HG02852 (cell line): Measurements from ENCODE around the gene IVNS1ABP.

ENCODE experiments used
- ATAC-seq: cut with Tn5 transposase; IDR thresholded peaks from one replicate; pipeline ENCODE4 v1.9.1; 2021; ENCODE audit warnings: mild to moderate bottlenecking, moderate library complexity; ENCODE audit not compliant: unreplicated experiment

Gene IVNS1ABP

GRCh38 chr1:185317034-185317885, at the start of gene IVNS1ABP:
IVNS1ABP (minus strand) TSS chr1:185317243; CDS start chr1:185309493, 7,750 bp downstream.
- ATAC-seq = peak; percentile 71

- ATAC-seq = no peak
Measured at GRCh38 chr1:185365951-185366350, 48.9 kb upstream of the IVNS1ABP start.

- peak; percentile 54 for ATAC-seq
Measured at GRCh38 chr1:185364528-185364927, 47.5 kb upstream of the IVNS1ABP start.

- no peak for ATAC-seq
Measured at GRCh38 chr1:185363205-185363604, 46.2 kb upstream of the IVNS1ABP start.

- ATAC-seq = no peak
Measured at GRCh38 chr1:185360714-185361113, 43.7 kb upstream of the IVNS1ABP start.

- no peak for ATAC-seq
Measured at GRCh38 chr1:185358957-185359356, 41.9 kb upstream of the IVNS1ABP start.

GRCh38 chr1:185355947-185356346, 38.9 kb upstream of the IVNS1ABP start:
- ATAC-seq = no peak

GRCh38 chr1:185353124-185353523, 36.1 kb upstream of the IVNS1ABP start:
- no peak for ATAC-seq

GRCh38 chr1:185351734-185352466, 34.9 kb upstream of the IVNS1ABP start:
- no peak for ATAC-seq

GRCh38 chr1:185350027-185350442, 33.0 kb upstream of the IVNS1ABP start:
- no peak for ATAC-seq

GRCh38 chr1:185349556-185349955, 32.5 kb upstream of the IVNS1ABP start:
- no peak for ATAC-seq

- no peak for ATAC-seq
Measured at GRCh38 chr1:185348985-185349384, 31.9 kb upstream of the IVNS1ABP start.

- ATAC-seq = no peak
Measured at GRCh38 chr1:185348296-185348695, 31.3 kb upstream of the IVNS1ABP start.

- ATAC-seq = no peak
Measured at GRCh38 chr1:185345913-185346720, 29.1 kb upstream of the IVNS1ABP start.

GRCh38 chr1:185343306-185343705, 26.3 kb upstream of the IVNS1ABP start:
- ATAC-seq = no peak

GRCh38 chr1:185342672-185343259, 25.7 kb upstream of the IVNS1ABP start:
- ATAC-seq = no peak

- ATAC-seq = no peak
Measured at GRCh38 chr1:185342017-185342416, 25.0 kb upstream of the IVNS1ABP start.

GRCh38 chr1:185341196-185341781, 24.2 kb upstream of the IVNS1ABP start:
- ATAC-seq = no peak

GRCh38 chr1:185338719-185339622, 21.9 kb upstream of the IVNS1ABP start:
- peak; percentile 96 for ATAC-seq
